ENCODE data around the gene DUSP28. TPM values are rescaled to one million over a fixed set of nuclear protein-coding genes. Genes with fewer than 3 reads are reported as not detected.

The DUSP28 gene
- total RNA-seq, 1 donor from 2014 or later = 8.9 TPM

- H3K4me3 Mint-ChIP-seq = no peak overlapping the region
- H3K27ac Mint-ChIP-seq = no peak overlapping the region
- H3K36me3 ChIP-seq = no peaks in the 10 kb centered on the region
- no peaks in the 10 kb centered on the region for H3K9me3 Mint-ChIP-seq
- H2AFZ ChIP-seq (replicated peaks) = no peak overlapping the region
- H3K4me2 ChIP-seq = no peak overlapping the region
- H3K27ac ChIP-seq = no peak overlapping the region
- no peaks in the 10 kb centered on the region for H3K4me1 ChIP-seq
- no peaks in the 10 kb centered on the region for H3K4me1 Mint-ChIP-seq
- H3K27me3 Mint-ChIP-seq (ENCODE audit: insufficient read depth, low read depth) = no peaks in the 10 kb centered on the region
- no peaks in the 10 kb centered on the region for H3F3A ChIP-seq (ENCODE audit: low read depth)
- H4K20me1 ChIP-seq (ENCODE audit: low read depth) = peaks cover 11% of the 10 kb centered on the region
- H3K36me3 Mint-ChIP-seq = peaks cover 5% of the 10 kb centered on the region
- no peak for TF ChIP-seq EZH2 (IDR thresholded peaks at IDR 0.05)
- TF ChIP-seq EZH2phosphoT487 (IDR thresholded peaks at IDR 0.05) = no peak
- TF ChIP-seq CTCF (IDR thresholded peaks at IDR 0.05) = peak; percentile 55
- no peak overlapping the region for H3K9ac ChIP-seq
- peak; percentile 61 for DNase-seq (ENCODE audit: low spot score)
- H3K4me3 ChIP-seq = no peak overlapping the region
- H3K27me3 ChIP-seq = no peaks in the 10 kb centered on the region
- no peaks in the 10 kb centered on the region for H3K9me3 ChIP-seq (ENCODE audit: low read depth)
- peaks cover under 1% of the 10 kb centered on the region for H3K79me2 ChIP-seq (ENCODE audit: low read depth)
Observed at GRCh38 chr2:240595381-240596079, 35.4 kb downstream of the DUSP28 start.

- Histone ChIP-seq H3K9ac (no peak overlapping the region), H3K27ac (no peak overlapping the region), H4K20me1 (ENCODE audit: low read depth) (peaks cover 11% of the 10 kb centered on the region), H3K79me2 (ENCODE audit: low read depth) (no peaks in the 10 kb centered on the region), H3K9me3 (ENCODE audit: low read depth) (no peaks in the 10 kb centered on the region), H3K4me3 (no peak overlapping the region), H3K36me3 (no peaks in the 10 kb centered on the region), H3K4me1 (no peaks in the 10 kb centered on the region), H3K4me2 (no peak overlapping the region), H3F3A (ENCODE audit: low read depth) (no peaks in the 10 kb centered on the region), H2AFZ (replicated peaks) (no peak overlapping the region), H3K27me3 (no peaks in the 10 kb centered on the region)
- H3K27ac Mint-ChIP-seq = no peak overlapping the region
- no peak for DNase-seq (ENCODE audit: low spot score)
- no peaks in the 10 kb centered on the region for H3K4me1 Mint-ChIP-seq
- H3K27me3 Mint-ChIP-seq (ENCODE audit: insufficient read depth, low read depth) = no peaks in the 10 kb centered on the region
- H3K4me3 Mint-ChIP-seq = no peak overlapping the region
- peaks cover 5% of the 10 kb centered on the region for H3K36me3 Mint-ChIP-seq
- H3K9me3 Mint-ChIP-seq = no peaks in the 10 kb centered on the region
- TF ChIP-seq CTCF (IDR thresholded peaks at IDR 0.05) (no peak), EZH2phosphoT487 (IDR thresholded peaks at IDR 0.05) (no peak), EZH2 (IDR thresholded peaks at IDR 0.05) (no peak)
Observed at GRCh38 chr2:240596080-240596460, 35.9 kb downstream of the DUSP28 start.

DNA sequence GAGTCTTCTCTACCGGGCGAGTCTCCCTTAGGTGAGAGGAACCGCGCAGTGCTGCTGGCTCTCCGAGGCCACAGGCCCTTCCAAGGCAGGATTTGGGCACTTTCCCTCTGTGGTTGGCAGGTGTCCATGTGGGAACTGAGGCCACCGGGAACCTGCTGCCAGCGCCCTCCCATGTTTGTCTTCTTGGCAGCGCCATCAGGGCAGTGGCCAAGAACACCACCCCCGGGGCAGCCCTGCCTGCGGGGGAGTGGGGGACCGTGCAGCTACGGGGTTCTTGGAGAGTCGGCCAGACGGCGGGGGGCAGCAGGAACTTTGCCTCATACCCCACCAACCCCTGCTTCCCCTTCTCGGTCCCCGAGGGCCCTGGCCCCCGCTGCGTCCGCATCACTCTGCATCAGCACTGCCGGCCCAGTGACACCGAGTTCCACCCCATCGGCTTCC is 36.4 kb downstream of the DUSP28 start:
- no peaks in the 10 kb centered on the region for H3F3A ChIP-seq (ENCODE audit: low read depth)
- H3K4me1 ChIP-seq = no peaks in the 10 kb centered on the region
- H3K27ac ChIP-seq = no peak overlapping the region
- no peak for TF ChIP-seq CTCF (IDR thresholded peaks at IDR 0.05)
- TF ChIP-seq EZH2phosphoT487 (IDR thresholded peaks at IDR 0.05) = no peak
- H3K4me3 ChIP-seq = no peak overlapping the region
- H3K4me2 ChIP-seq = no peak overlapping the region
- Mint-ChIP-seq H3K36me3 (peaks cover 5% of the 10 kb centered on the region), H3K9me3 (no peaks in the 10 kb centered on the region), H3K27ac (no peak overlapping the region), H3K4me1 (no peaks in the 10 kb centered on the region), H3K4me3 (no peak overlapping the region), H3K27me3 (ENCODE audit: insufficient read depth, low read depth) (no peaks in the 10 kb centered on the region)
- no peaks in the 10 kb centered on the region for H3K27me3 ChIP-seq
- no peak overlapping the region for H2AFZ ChIP-seq (replicated peaks)
- H3K79me2 ChIP-seq (ENCODE audit: low read depth) = no peaks in the 10 kb centered on the region
- H3K9me3 ChIP-seq (ENCODE audit: low read depth) = no peaks in the 10 kb centered on the region
- no peak for DNase-seq (ENCODE audit: low spot score)
- no peak overlapping the region for H3K9ac ChIP-seq
- peaks cover 11% of the 10 kb centered on the region for H4K20me1 ChIP-seq (ENCODE audit: low read depth)
- no peaks in the 10 kb centered on the region for H3K36me3 ChIP-seq
